ENCODE data around the gene STX8.

The STX8 gene

DNA sequence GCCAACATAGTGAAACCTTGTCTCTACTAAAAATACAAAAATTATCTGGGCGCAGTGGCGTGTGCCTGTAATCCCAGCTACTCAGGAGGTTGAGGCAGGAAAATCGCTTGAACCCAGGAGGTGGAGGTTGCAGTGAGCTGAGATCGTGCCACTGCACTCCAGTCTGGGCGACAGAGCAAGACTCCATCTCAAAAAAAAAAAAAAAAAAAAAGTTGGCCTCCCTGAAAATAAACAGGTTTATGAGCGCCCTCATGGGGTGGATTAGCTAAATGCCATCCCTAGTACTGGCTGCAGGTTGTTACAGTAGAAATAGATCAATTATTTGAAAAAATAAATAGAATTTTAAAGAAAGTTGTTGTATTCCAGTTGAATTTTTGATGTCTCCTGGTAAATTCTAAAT, 20.9 kb downstream of the STX8 start:
- DNase-seq = peak; percentile 46

DNA sequence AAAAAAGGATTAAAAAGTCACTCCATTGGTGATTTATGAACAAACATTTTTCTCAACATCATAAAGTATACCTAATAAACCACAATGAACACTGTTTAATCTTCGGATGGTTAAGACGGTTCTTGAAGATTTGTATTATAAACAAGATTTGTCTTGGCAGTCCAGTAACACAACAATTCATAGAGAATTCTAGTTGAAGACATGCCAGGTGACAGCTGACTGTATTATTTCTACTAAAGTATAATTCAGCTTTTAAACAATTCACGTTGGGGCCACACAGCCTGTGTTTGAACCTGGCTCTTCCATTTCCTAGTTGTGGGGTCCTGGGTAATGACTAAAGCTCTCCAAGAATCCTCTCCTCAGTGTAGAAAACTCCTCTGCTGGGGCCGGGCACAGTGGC, 22.0 kb downstream of the STX8 start:
- no peak for DNase-seq

GRCh38 chr17:9553181-9553580, 22.4 kb downstream of the STX8 start:
- no peak for DNase-seq

- no peak for DNase-seq
These were observed 26.4 kb downstream of the STX8 start for GRCh38 chr17:9549215-9549614.

DNA sequence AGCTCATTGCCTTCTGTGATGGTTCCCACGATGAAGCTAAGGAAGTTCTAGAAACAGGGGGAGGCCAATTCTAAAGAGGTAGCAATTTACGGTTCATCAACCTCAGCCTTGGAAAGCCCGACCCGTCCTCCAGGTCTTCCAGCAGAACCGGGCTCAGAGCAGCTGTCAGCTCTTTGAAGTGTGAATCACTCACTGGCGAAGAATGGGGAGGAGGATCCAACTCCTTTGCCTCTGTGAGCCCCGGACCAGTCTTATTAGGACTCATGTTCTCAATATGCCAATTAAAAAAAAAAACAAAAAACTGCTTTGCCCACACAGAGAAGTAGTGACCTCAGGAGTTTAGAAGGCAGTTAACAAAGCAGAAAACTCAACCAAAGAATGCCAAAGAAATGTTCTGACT, 31.4 kb downstream of the STX8 start:
- DNase-seq = no peak

DNA sequence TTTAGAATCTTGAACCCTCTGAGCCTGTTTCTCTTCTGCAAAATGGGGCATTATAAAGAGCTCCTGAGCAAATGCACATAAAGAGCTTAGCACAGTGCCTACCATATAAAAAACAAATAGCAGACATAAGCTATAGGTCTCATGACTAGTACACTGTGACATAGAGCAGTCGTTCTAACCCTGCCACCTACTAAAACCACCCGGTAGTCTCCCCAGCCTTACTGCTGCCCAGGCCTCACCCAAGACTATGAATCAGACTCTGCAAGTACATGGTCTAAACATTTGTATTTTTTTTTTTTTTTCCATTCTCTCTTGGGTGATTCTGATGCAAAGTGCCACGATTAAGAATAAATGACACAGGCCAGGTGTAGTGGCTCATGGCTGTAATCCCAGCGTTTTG, 33.9 kb downstream of the STX8 start:
- DNase-seq = no peak

DNA sequence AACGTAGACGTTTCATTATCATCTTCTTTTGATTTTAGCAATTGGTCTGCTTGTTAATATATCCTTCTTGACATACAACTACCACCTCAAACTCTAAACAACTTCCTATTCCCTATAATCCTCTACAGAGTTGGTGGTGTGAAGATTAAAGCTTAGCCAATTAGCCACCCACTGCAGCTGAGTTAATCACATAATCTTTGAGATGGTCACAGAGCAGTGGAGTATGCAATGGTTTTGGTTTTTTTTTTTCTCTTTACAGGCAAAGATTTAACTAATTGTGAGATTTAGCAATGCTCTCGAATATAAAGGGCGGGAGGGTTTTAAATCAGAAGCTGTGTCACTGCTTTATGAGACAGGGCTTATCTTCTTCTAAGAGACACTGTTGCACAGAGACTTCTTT, 37.0 kb downstream of the STX8 start:
- DNase-seq = no peak

DNA sequence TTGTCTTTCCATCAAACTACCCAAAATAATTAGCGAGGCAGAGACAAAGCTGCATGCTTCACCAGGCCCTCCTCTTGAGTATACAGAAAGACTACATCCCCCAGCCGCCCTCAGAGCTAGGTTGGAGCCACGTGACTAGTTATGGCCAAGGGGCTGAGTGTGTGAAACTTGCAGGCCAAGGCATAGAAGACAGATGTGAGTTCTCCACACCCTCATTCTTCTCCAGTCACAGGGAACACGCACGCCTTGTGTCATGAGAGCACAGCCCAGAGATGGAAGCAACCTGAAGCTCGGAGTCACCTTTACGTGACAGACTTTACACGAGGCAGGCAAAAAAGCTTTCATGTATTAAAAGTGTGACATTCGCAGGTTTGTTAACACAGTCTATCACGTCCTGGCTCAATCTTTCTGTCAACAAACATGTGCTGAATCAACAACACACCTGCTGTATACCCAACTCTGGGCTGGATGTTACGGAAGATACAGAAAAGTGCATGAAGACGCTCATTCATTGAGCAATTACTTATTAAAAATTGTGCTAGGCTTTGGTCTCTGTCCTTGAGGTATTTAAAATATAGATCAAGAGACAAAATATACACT, 38.3 kb downstream of the STX8 start:
- DNase-seq = no peak

DNA sequence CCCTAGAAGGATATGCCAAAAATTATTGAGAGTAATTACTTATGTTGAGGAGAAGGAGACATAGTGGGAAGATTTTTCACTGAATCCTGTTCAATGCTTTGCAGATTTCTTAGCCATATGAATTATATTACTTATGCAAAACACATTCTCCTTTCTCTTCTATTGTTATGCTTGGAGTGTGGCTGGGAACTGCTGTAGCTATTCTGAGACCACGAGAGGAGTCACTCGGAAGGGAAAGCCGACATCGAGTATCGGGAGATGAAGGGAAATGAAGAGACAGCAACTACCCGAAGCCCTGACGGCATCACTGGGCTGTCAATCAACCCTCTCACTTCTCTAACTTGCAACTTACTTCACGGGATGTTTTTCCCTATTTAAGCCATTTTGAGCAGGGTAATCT, 39.6 kb downstream of the STX8 start:
- DNase-seq = no peak

DNA sequence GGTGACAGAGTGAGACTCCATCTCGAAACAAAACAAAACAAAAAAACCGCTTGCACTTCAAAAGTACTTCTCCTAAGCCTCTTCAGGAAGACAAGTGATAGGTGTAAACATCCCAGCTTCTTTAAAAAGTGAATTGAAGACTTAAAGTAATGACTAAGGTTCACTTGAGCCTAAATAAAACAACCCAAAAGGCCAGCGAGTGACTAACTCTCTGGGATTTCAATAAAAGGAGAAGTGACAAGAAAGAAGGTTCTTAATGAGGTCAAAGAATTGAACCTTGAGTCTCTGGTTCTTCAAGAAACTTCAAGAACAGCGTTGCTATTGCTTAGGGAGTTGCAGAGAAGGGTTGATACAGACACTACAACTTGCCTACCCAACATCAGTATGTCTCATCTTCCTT, 42.2 kb downstream of the STX8 start:
- DNase-seq = no peak

GRCh38 chr17:9532715-9533114, 42.9 kb downstream of the STX8 start:
- no peak for DNase-seq

DNA sequence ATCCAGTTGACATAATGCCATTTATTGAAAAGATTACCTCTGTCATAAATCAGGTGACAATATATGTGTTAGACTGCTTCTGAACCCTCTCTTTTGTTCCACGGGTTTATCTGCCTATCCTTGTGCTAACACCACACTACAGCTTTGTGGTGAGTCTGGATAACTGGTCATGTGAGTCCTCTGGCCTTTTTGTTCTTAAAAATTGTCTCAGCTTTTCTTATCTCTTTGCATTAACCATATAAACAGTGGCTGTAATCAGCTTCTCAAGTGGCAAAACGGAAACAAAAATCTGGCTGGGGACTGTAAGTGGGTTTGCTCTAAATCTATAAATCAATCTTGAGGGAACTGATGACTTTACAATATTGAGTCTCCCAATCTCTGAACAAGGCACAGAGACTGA, 44.6 kb downstream of the STX8 start:
- no peak for DNase-seq

DNA sequence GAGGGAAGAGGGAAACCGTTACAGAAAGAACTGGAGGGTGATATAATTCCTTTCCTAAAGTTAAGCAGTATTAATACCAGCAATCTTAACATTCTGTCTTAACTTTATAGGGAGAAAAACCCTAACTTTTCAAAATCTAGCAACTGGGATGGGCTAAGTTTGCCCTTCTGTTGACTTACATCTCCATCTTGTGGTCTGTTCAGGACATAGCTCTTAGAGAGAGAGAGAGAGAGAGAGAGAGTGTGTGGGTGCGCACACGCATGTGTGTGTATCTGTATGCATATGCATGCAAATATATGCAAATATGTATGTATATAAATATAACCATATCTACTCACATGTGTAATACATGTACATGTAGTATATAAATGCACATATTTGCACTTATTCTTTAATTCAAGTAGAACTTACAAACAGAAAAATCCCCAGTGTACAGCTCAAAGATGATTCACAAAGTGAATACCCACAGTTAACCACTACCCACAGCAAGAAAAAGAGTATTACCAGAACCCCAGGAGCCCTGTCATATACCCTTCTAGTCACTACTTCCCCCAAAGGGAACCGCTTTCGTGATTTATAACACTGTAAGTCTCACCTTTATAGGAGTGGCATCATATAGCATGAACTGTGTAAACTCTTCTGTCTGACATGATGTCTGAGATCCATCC, 46.5 kb downstream of the STX8 start:
- DNase-seq = no peak

GRCh38 chr17:9527788-9528187, 47.8 kb downstream of the STX8 start:
- DNase-seq = no peak

DNA sequence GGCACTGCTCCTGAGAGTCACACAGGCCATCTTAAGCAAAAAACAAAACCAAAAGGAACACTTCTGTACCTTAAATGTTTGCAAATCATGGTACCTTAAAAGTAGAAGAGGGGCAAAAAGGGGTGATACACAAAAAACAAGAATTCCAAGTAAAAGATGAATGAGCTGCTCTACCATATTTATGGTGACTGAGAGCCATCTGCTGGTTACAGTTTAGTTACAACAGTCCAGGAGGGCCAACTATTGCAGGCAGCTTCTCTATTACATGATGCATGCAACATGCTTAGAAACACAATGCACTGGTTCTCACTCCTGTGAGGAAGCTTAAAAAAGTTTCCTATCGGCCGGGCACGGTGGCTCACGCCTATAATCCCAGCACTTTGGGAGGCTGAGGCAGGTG, 53.5 kb downstream of the STX8 start:
- DNase-seq = no peak

- DNase-seq = no peak
These were observed 54.6 kb downstream of the STX8 start for GRCh38 chr17:9521062-9521461.

GRCh38 chr17:9520649-9521048, 55.0 kb downstream of the STX8 start:
- DNase-seq = no peak

- DNase-seq = no peak
These were observed 55.9 kb downstream of the STX8 start for GRCh38 chr17:9519583-9520272.

DNA sequence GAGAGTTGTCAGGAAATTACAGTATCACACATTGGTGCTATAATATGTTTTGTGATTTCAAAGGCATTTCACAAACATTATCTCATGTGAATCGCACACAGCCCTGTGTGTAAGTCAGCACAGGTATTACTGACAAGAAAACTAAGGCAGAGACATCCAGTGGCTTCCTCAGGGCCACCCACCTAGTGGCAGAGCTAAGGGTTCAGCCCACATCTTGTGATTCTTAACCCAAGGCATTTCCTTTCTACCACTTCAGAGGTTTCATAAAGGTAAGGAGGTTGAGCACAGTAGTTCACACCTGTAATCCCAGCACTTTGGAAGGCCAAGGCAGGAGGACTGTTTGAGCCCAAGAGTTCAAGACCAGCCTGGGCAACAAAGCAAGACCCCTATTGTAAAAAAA, 58.2 kb downstream of the STX8 start:
- no peak for DNase-seq

- no peak for DNase-seq
These were observed 62.4 kb downstream of the STX8 start for GRCh38 chr17:9513266-9513665.

DNA sequence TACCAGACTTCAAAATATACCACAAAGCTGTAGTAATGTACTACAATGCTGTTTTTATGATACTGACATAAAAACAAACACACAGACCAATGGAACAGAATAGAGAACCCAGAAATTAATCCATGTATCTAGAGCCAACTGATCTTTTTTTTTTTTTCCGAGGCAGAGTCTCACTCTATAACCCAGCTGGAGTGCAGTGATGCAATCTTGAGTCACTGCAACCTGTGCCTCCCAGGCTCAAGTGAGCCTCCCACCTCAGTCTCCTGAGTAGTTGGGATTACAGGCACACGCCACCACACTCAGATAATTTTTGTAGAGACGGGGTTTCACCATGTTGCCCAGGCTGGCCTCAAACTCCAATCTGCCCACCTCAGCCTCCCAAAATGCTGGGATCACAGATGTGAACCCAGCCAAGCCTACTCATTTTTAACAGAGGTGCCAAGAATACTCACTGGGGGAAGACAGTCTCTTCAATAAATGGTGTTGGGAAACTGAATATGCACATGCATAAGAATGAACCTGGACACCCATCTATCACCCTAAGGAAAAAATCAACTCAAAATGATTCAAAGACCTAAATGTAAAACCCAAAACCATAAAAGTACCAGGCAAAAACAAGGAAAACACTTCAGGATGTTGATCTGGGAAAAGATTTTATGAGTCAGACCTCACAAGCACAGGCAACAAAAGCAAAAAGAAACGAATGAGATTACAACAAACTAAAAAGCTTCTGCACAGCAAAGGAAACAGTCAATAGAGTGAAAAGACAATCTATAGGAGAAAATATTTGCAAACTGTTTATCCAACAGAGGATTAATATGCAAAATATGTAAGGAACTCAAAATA, 63.1 kb downstream of the STX8 start:
- DNase-seq = no peak

- no peak for DNase-seq
These were observed 66.3 kb downstream of the STX8 start for GRCh38 chr17:9509236-9509816.

DNA sequence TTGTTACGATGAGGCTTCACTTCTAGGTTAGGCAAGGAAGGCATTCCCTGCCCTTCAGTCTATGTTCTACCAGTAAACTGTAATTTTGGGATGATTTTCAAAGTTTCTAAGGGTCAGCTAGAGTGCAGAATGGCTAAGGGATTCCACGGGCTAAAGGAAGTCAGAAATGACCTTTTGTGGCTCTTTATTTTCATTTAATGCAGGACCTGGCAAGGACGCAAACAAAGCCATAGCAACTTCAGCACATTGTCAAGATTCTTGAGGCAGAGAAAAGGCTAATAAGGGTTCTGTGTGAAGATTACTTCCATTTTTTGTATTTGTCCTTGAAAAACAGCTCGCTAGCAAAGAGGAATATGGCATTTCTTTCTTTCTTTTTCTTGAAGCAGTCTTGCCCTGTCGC, 76.6 kb downstream of the STX8 start:
- DNase-seq = no peak

Data from activated CD4-positive, alpha-beta T cell treated with anti-CD3 and anti-CD28 coated beads, Interleukin-2, amount 50 U/mL, for 1 hour (primary cell).